ENCODE data around the gene OR2H1.

OR2H1 gene

GRCh38 chr6:29478740-29479139 is 21.8 kb downstream of the OR2H1 start:
- no peak for DNase-seq
- in situ Hi-C loops (cut with MboI; ENCODE audit: low pct_unique_long_range_greater_than_20kb, low sequenced_read_pairs) = no loop called here

GRCh38 chr6:29479560-29479959 is 22.6 kb downstream of the OR2H1 start:
- DNase-seq = no peak
- in situ Hi-C loops (cut with MboI; ENCODE audit: low pct_unique_long_range_greater_than_20kb, low sequenced_read_pairs) = no loop called here

- in situ Hi-C loops (cut with MboI; ENCODE audit: low pct_unique_long_range_greater_than_20kb, low sequenced_read_pairs) = no loop called here
- no peak for DNase-seq
Measured at GRCh38 chr6:29483186-29483585, 26.2 kb downstream of the OR2H1 start.

- DNase-seq = no peak
- in situ Hi-C loops (cut with MboI; ENCODE audit: low pct_unique_long_range_greater_than_20kb, low sequenced_read_pairs) = no loop called here
Measured at GRCh38 chr6:29483735-29484134, 26.8 kb downstream of the OR2H1 start.

- in situ Hi-C loops (cut with MboI; ENCODE audit: low pct_unique_long_range_greater_than_20kb, low sequenced_read_pairs) = no loop called here
- peak; percentile 25 for DNase-seq
Measured at GRCh38 chr6:29486577-29486976, 29.6 kb downstream of the OR2H1 start.

GRCh38 chr6:29487131-29487530 is 30.2 kb downstream of the OR2H1 start:
- in situ Hi-C loops (cut with MboI; ENCODE audit: low pct_unique_long_range_greater_than_20kb, low sequenced_read_pairs) = no loop called here

GRCh38 chr6:29487660-29488059 is 30.7 kb downstream of the OR2H1 start, which contains the start of gene MAS1L:
Gene MAS1L (minus strand): TSS chr6:29487956. CDS start chr6:29487902, 54 bp downstream.
- no peak for DNase-seq
- in situ Hi-C loops (cut with MboI; ENCODE audit: low pct_unique_long_range_greater_than_20kb, low sequenced_read_pairs) = no loop called here

More at GRCh38 chr6:29487131-29487530, 30.2 kb downstream of the OR2H1 start:
- no peak for DNase-seq

GRCh38 chr6:29488874-29489273 is 31.9 kb downstream of the OR2H1 start:
- no peak for DNase-seq
- in situ Hi-C loops (cut with MboI; ENCODE audit: low pct_unique_long_range_greater_than_20kb, low sequenced_read_pairs) = no loop called here

GRCh38 chr6:29489286-29489685 is 32.3 kb downstream of the OR2H1 start:
- in situ Hi-C loops (cut with MboI; ENCODE audit: low pct_unique_long_range_greater_than_20kb, low sequenced_read_pairs) = no loop called here

GRCh38 chr6:29490055-29490454 is 33.1 kb downstream of the OR2H1 start:
- in situ Hi-C loops (cut with MboI; ENCODE audit: low pct_unique_long_range_greater_than_20kb, low sequenced_read_pairs) = no loop called here
- peak; percentile 71 for DNase-seq

More at GRCh38 chr6:29489286-29489685, 32.3 kb downstream of the OR2H1 start:
- DNase-seq = peak; percentile 27

GRCh38 chr6:29490552-29490951 is 33.6 kb downstream of the OR2H1 start:
- peak; percentile 94 for DNase-seq
- in situ Hi-C loops (cut with MboI; ENCODE audit: low pct_unique_long_range_greater_than_20kb, low sequenced_read_pairs) = no loop called here

GRCh38 chr6:29491574-29491973 is 34.6 kb downstream of the OR2H1 start:
- in situ Hi-C loops (cut with MboI; ENCODE audit: low pct_unique_long_range_greater_than_20kb, low sequenced_read_pairs) = no loop called here
- no peak for DNase-seq

- in situ Hi-C loops (cut with MboI; ENCODE audit: low pct_unique_long_range_greater_than_20kb, low sequenced_read_pairs) = no loop called here
- no peak for DNase-seq
Measured at GRCh38 chr6:29493261-29493660, 36.3 kb downstream of the OR2H1 start.

GRCh38 chr6:29494131-29494530 is 37.2 kb downstream of the OR2H1 start:
- in situ Hi-C loops (cut with MboI; ENCODE audit: low pct_unique_long_range_greater_than_20kb, low sequenced_read_pairs) = no loop called here

GRCh38 chr6:29495571-29495970 is 38.6 kb downstream of the OR2H1 start:
- in situ Hi-C loops (cut with MboI; ENCODE audit: low pct_unique_long_range_greater_than_20kb, low sequenced_read_pairs) = no loop called here
- no peak for DNase-seq

More at GRCh38 chr6:29494131-29494530, 37.2 kb downstream of the OR2H1 start:
- DNase-seq = no peak

- no peak for DNase-seq
- in situ Hi-C loops (cut with MboI; ENCODE audit: low pct_unique_long_range_greater_than_20kb, low sequenced_read_pairs) = no loop called here
Measured at GRCh38 chr6:29496961-29497360, 40.0 kb downstream of the OR2H1 start.

- in situ Hi-C loops (cut with MboI; ENCODE audit: low pct_unique_long_range_greater_than_20kb, low sequenced_read_pairs) = no loop called here
- no peak for DNase-seq
Measured at GRCh38 chr6:29499704-29500103, 42.7 kb downstream of the OR2H1 start.

- in situ Hi-C loops (cut with MboI; ENCODE audit: low pct_unique_long_range_greater_than_20kb, low sequenced_read_pairs) = no loop called here
- DNase-seq = no peak
Measured at GRCh38 chr6:29500594-29500993, 43.6 kb downstream of the OR2H1 start.

GRCh38 chr6:29501106-29501505 is 44.2 kb downstream of the OR2H1 start:
- no peak for DNase-seq
- in situ Hi-C loops (cut with MboI; ENCODE audit: low pct_unique_long_range_greater_than_20kb, low sequenced_read_pairs) = no loop called here

GRCh38 chr6:29502181-29502580 is 45.2 kb downstream of the OR2H1 start:
- DNase-seq = no peak
- in situ Hi-C loops (cut with MboI; ENCODE audit: low pct_unique_long_range_greater_than_20kb, low sequenced_read_pairs) = no loop called here

- DNase-seq = no peak
- in situ Hi-C loops (cut with MboI; ENCODE audit: low pct_unique_long_range_greater_than_20kb, low sequenced_read_pairs) = no loop called here
Measured at GRCh38 chr6:29502597-29502996, 45.6 kb downstream of the OR2H1 start.

GRCh38 chr6:29504961-29505360 is 48.0 kb downstream of the OR2H1 start:
- no peak for DNase-seq
- in situ Hi-C loops (cut with MboI; ENCODE audit: low pct_unique_long_range_greater_than_20kb, low sequenced_read_pairs) = no loop called here

Measured in KBM-7 (cell line).